SK-N-SH (cell line): ENCODE data around the gene RWDD3.

ENCODE experiments used
- CHD2 ChIP-seq: fragments of 150-350 bp; IDR thresholded peaks from 2 replicates; pipeline ENCODE4 v1.6.1; 2018; ENCODE audit warnings: low read length; ENCODE audit not compliant: partially characterized antibody
- CTCF ChIP-seq: fragments of 200-600 bp; sonication (generic); IDR thresholded peaks from 2 replicates; pipeline ENCODE4 v1.6.1; 2017; ENCODE audit warnings: antibody characterized with exemption, mild to moderate bottlenecking, moderate library complexity
- ELF1 ChIP-seq: IDR thresholded peaks from 2 replicates; pipeline ENCODE4 v1.4.0; 2012
- EP300 ChIP-seq, 2 experiments: IDR thresholded peaks; 2 replicates each; pipeline versions ENCODE4 v1.4.0 to v1.6.1; 2012; ENCODE audit warnings: borderline replicate concordance in 1 of 2, low read depth in 1 of 2, low read length in 1 of 2
- FOSL2 ChIP-seq: IDR thresholded peaks from 2 replicates; pipeline ENCODE4 v1.4.0; 2012; ENCODE audit warnings: low read depth, mild to moderate bottlenecking, moderate library complexity, borderline replicate concordance
- FOXJ3 ChIP-seq: sonication (generic); formaldehyde crosslinking; IDR thresholded peaks from 2 replicates; pipeline ENCODE4 v1.5.1; 2020; ENCODE audit warnings: mild to moderate bottlenecking, missing genetic modification reagents
- GATA2 ChIP-seq: sonication (generic); formaldehyde crosslinking; IDR thresholded peaks from 2 replicates; pipeline ENCODE4 v1.5.0; 2020; ENCODE audit warnings: mild to moderate bottlenecking, missing genetic modification reagents
- POLR2AphosphoS5 ChIP-seq: IDR thresholded peaks from 2 replicates; pipeline ENCODE4 v1.6.1; 2012; ENCODE audit warnings: low read depth, low read length
- RFX5 ChIP-seq: IDR thresholded peaks from 2 replicates; pipeline ENCODE4 v1.6.1; 2012; ENCODE audit warnings: mild to moderate bottlenecking, improper control_type of control experiment, low read length
- SMC3 ChIP-seq: IDR thresholded peaks from 2 replicates; pipeline ENCODE4 v1.6.1; 2012; ENCODE audit warnings: low read depth, low read length, improper control_type of control experiment
- ZBTB33 ChIP-seq: IDR thresholded peaks from 2 replicates; pipeline ENCODE4 v1.4.0; 2012; ENCODE audit warnings: low read depth, borderline replicate concordance

- TF ChIP-seq SMC3 (no peak), CTCF (no peak), CHD2 (no peak), EP300 (IDR thresholded peaks at IDR 0.05; ENCODE audit: borderline replicate concordance in 1 of 2, low read depth in 1 of 2, low read length in 1 of 2) (no peak), ELF1 (no peak), ZBTB33 (no peak), FOXJ3 (CRISPR knock-in tag) (no peak), POLR2AphosphoS5 (no peak), RFX5 (no peak), GATA2 (no peak), FOSL2 (no peak)
Measured at GRCh38 chr1:95230256-95230655, 3.8 kb upstream of the RWDD3 start.
